Measurements from ENCODE around the gene MRPL43.
"Not testable (repeated sequence)": the region's sequence is repeated elsewhere in the genome, so short reads cannot be mapped to it uniquely, and the experiment has no call there.

MRPL43 gene

GRCh38 chr10:100983868-100984671 is 3.2 kb downstream of the MRPL43 start:
- no peak for DNase-seq (ENCODE audit: low read depth, low spot score)

GRCh38 chr10:100982916-100983830 is 4.1 kb downstream of the MRPL43 start:
- no peak for DNase-seq (ENCODE audit: low read depth, low spot score)

- no peak for DNase-seq (ENCODE audit: low read depth, low spot score)
Observed at GRCh38 chr10:100981178-100981772, 6.0 kb downstream of the MRPL43 start.

GRCh38 chr10:100980711-100981110 is 6.6 kb downstream of the MRPL43 start:
- no peak for DNase-seq (ENCODE audit: low read depth, low spot score)

- DNase-seq (ENCODE audit: low read depth, low spot score): no peak
Observed at GRCh38 chr10:100980311-100980710, 7.0 kb downstream of the MRPL43 start.

GRCh38 chr10:100979791-100980272 is 7.5 kb downstream of the MRPL43 start:
- DNase-seq (ENCODE audit: low read depth, low spot score): no peak

GRCh38 chr10:100978901-100979195 is 8.4 kb downstream of the MRPL43 start:
- DNase-seq (ENCODE audit: low read depth, low spot score): no peak

GRCh38 chr10:100978121-100978900 is 9.0 kb downstream of the MRPL43 start:
- no peak for DNase-seq (ENCODE audit: low read depth, low spot score)

- no peak for DNase-seq (ENCODE audit: low read depth, low spot score)
Observed at GRCh38 chr10:100977436-100977835, 9.9 kb downstream of the MRPL43 start.

- DNase-seq (ENCODE audit: low read depth, low spot score): no peak
Observed at GRCh38 chr10:100976906-100977305, 10.4 kb downstream of the MRPL43 start.

GRCh38 chr10:100975397-100975796 is 11.9 kb downstream of the MRPL43 start:
- DNase-seq (ENCODE audit: low read depth, low spot score): not testable (repeated sequence)

GRCh38 chr10:100972904-100973535 is 14.3 kb downstream of the MRPL43 start:
- no peak for DNase-seq (ENCODE audit: low read depth, low spot score)

GRCh38 chr10:100972115-100972903 is 15.0 kb downstream of the MRPL43 start:
- DNase-seq (ENCODE audit: low read depth, low spot score): no peak

GRCh38 chr10:100970914-100971811 is 16.1 kb downstream of the MRPL43 start:
- no peak for DNase-seq (ENCODE audit: low read depth, low spot score)

GRCh38 chr10:100970076-100970913 is 17.0 kb downstream of the MRPL43 start:
- DNase-seq (ENCODE audit: low read depth, low spot score): no peak

GRCh38 chr10:100969187-100970075 is 17.9 kb downstream of the MRPL43 start, which contains the start of gene SEMA4G:
TSS of gene SEMA4G (plus strand) at chr10:100969504. CDS start at chr10:100972913, 3,409 bp downstream.
- DNase-seq (ENCODE audit: low read depth, low spot score): peak; percentile 61

- no peak for DNase-seq (ENCODE audit: low read depth, low spot score)
Observed at GRCh38 chr10:100968863-100969186, 18.5 kb downstream of the MRPL43 start.
